ENCODE measurements around the gene PFDN5.

DNA sequence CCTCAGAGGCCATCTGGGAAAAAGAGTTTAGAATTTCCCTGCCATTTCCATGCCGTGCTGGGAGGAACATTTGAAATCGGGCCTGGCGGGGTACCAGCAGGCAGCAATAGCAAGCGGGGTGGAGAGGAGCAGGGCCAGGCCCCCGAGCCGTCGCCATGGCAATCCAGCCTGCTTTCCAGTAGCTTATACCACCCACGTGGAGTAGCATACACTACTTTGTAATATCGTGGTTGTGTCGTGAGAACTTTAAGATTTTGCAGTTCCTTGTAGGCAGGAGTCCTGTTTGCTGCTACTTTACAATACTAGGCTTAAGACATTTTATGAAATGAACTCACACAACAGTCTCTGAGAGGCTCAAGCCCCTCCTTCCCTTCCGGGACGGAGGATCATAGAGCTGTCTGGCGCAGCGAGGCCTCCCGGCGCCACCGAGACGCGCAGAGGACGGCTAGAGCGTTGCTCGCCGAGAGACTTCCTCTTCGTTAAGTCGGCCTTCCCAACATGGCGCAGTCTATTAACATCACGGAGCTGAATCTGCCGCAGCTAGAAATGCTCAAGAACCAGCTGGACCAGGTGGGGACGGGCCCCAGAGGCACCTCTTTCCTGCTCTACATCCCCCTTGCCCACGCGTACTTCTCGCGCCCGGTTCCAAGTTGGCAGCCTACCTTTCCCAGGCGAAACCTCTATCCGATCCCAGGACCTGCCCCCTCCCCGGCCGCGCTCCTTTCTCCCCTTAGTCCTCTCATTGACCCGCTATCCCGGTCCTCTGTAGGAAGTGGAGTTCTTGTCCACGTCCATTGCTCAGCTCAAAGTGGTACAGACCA is at the start of gene PFDN5:
- TF ChIP-seq, protein P1, sequence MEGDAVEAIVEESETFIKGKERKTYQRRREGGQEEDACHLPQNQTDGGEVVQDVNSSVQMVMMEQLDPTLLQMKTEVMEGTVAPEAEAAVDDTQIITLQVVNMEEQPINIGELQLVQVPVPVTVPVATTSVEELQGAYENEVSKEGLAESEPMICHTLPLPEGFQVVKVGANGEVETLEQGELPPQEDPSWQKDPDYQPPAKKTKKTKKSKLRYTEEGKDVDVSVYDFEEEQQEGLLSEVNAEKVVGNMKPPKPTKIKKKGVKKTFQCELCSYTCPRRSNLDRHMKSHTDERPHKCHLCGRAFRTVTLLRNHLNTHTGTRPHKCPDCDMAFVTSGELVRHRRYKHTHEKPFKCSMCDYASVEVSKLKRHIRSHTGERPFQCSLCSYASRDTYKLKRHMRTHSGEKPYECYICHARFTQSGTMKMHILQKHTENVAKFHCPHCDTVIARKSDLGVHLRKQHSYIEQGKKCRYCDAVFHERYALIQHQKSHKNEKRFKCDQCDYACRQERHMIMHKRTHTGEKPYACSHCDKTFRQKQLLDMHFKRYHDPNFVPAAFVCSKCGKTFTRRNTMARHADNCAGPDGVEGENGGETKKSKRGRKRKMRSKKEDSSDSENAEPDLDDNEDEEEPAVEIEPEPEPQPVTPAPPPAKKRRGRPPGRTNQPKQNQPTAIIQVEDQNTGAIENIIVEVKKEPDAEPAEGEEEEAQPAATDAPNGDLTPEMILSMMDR (conservative IDR thresholded peaks at IDR 0.05; ENCODE audit: low read length) = no peak
- no peak for TF ChIP-seq EZH2phosphoT487 (IDR thresholded peaks at IDR 0.05; ENCODE audit: borderline replicate concordance, low read depth, low read length)
